ENCODE results near the gene ROR2. TPM values are rescaled to one million over a fixed set of nuclear protein-coding genes. Genes with fewer than 3 reads are reported as not detected.
"Not testable (repeated sequence)": the region's sequence is repeated elsewhere in the genome, so short reads cannot be mapped to it uniquely, and the experiment has no call there.

ROR2 gene
- total RNA-seq, 1 donor from 2014 or later, result 0.32 TPM

DNA sequence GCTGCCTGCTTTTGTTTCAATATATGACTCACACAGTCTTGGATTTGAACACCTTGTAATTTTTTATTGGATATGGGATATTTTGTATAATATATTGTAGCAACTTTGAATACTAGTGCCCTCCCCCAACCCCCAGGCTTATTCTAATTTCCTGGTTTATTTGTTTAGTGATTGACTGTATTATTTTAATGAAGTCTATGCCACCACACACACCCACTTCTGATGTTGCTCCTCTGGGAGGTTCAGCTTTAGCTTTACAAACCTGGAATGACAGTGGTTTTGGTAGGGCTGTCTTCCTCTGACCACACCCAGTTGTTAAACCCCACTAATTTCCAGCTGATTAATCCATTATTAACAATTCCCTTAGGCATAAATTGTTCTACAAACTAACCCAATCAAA, 320.3 kb downstream of the ROR2 start:
- intact Hi-C loops (cut with DNase I), result no loop called here
- Histone ChIP-seq H3K27me3 (no peaks in the 10 kb centered on the region), H3K4me3 (no peak overlapping the region), H3K36me3 (no peaks in the 10 kb centered on the region), H3K27ac (no peak overlapping the region), H3K9me3 (peaks cover 0 to 6% of the 10 kb centered on the region in 2 donors), H3K4me1 (no peaks in the 10 kb centered on the region)
- no peak for DNase-seq (ENCODE audit: low spot score in 2 of 2)
- TF ChIP-seq, protein P1, sequence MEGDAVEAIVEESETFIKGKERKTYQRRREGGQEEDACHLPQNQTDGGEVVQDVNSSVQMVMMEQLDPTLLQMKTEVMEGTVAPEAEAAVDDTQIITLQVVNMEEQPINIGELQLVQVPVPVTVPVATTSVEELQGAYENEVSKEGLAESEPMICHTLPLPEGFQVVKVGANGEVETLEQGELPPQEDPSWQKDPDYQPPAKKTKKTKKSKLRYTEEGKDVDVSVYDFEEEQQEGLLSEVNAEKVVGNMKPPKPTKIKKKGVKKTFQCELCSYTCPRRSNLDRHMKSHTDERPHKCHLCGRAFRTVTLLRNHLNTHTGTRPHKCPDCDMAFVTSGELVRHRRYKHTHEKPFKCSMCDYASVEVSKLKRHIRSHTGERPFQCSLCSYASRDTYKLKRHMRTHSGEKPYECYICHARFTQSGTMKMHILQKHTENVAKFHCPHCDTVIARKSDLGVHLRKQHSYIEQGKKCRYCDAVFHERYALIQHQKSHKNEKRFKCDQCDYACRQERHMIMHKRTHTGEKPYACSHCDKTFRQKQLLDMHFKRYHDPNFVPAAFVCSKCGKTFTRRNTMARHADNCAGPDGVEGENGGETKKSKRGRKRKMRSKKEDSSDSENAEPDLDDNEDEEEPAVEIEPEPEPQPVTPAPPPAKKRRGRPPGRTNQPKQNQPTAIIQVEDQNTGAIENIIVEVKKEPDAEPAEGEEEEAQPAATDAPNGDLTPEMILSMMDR (IDR thresholded peaks at IDR 0.05), result no peak

DNA sequence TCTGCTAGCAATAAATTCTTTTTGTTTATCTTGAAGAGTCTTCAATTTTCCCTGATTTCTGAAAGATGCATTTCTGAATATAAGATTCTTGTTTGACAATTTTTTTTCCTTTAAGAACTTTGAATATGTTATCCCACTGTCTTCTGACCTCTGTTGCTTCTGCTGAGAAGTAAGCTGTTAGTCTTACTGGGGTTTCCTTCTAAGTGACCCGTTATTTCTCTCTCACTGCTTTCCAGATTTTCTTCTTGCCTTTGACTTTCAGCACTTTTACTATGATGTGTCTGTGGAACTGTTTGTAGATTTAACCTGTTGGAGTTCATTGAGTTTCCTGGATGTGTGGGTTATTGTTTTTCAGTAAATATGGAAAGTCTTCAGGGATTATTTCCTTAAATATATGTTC, 321.1 kb downstream of the ROR2 start:
- H3K9me3 ChIP-seq, result peaks cover 0 to 6% of the 10 kb centered on the region in 2 donors
- H3K27me3 ChIP-seq, result no peaks in the 10 kb centered on the region
- no peak overlapping the region for H3K27ac ChIP-seq
- no peaks in the 10 kb centered on the region for H3K4me1 ChIP-seq
- TF ChIP-seq, protein P1 (IDR thresholded peaks at IDR 0.05), result no peak
- H3K4me3 ChIP-seq, result no peak overlapping the region
- DNase-seq (ENCODE audit: low spot score in 2 of 2), result no peak
- no peaks in the 10 kb centered on the region for H3K36me3 ChIP-seq
- intact Hi-C loops (cut with DNase I), result no loop called here

- H3K27ac ChIP-seq, result no peak overlapping the region
- TF ChIP-seq, protein P1 (IDR thresholded peaks at IDR 0.05), result no peak
- intact Hi-C loops (cut with DNase I), result no loop called here
- H3K27me3 ChIP-seq, result no peaks in the 10 kb centered on the region
- no peaks in the 10 kb centered on the region for H3K36me3 ChIP-seq
- H3K9me3 ChIP-seq, result peaks cover 0 to 6% of the 10 kb centered on the region in 2 donors
- H3K4me1 ChIP-seq, result no peaks in the 10 kb centered on the region
- no peak for DNase-seq (ENCODE audit: low spot score in 2 of 2)
- H3K4me3 ChIP-seq, result no peak overlapping the region
These were observed 324.7 kb downstream of the ROR2 start for GRCh38 chr9:91625331-91625730.

DNA sequence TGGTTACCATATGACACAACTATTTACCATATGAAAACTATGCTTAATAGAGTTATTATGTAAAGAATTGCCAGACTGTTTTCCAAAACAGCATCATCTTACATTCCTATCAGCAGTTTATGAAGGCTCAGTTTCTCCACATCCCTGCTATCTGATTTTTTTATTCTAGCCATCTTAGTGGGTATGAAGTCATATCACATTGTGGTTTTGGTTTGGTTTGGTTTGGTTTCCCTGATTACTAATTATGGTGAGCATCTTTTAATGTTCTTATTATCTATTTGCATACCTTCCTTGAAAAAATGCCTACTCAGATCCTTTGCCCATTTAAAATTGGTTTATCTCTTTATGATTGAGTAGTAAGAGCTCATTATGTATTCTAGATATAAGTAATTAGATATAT, 327.0 kb downstream of the ROR2 start:
- H3K36me3 ChIP-seq, result no peaks in the 10 kb centered on the region
- H3K27me3 ChIP-seq, result no peaks in the 10 kb centered on the region
- DNase-seq (ENCODE audit: low spot score in 2 of 2), result no peak
- no peak overlapping the region for H3K4me3 ChIP-seq
- no peaks in the 10 kb centered on the region for H3K4me1 ChIP-seq
- H3K27ac ChIP-seq, result no peak overlapping the region
- TF ChIP-seq, protein P1 (IDR thresholded peaks at IDR 0.05), result no peak
- no peaks in the 10 kb centered on the region for H3K9me3 ChIP-seq
- intact Hi-C loops (cut with DNase I), result no loop called here

GRCh38 chr9:91622121-91622520, 327.9 kb downstream of the ROR2 start:
- H3K27me3 ChIP-seq; H3K4me3 ChIP-seq; intact Hi-C loops (cut with DNase I); H3K27ac ChIP-seq; H3K36me3 ChIP-seq; H3K9me3 ChIP-seq; H3K4me1 ChIP-seq; DNase-seq (ENCODE audit: low spot score in 2 of 2): not testable (repeated sequence)

DNA sequence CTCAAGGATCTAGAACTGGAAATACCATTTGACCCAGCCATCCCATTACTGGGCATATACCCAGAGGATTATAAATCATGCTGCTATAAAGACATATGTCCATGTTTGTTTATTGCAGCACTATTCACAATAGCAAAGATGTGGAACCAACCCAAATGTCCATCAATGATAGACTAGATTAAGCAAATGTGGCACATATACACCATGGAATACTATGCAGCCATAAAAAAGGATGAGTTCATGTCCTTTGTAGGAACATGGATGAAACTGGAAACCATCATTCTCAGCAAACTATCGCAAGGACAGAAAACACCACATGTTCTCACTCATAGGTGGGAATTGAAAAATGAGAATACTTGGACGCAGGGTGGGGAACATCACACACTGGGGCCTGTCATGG, 336.0 kb downstream of the ROR2 start:
- H3K4me3 ChIP-seq; H3K36me3 ChIP-seq; H3K4me1 ChIP-seq; H3K27ac ChIP-seq; intact Hi-C loops (cut with DNase I); H3K27me3 ChIP-seq; H3K9me3 ChIP-seq; DNase-seq (ENCODE audit: low spot score in 2 of 2): not testable (repeated sequence)

GRCh38 chr9:91611582-91611981, 338.4 kb downstream of the ROR2 start:
- Histone ChIP-seq H3K9me3 (no peaks in the 10 kb centered on the region), H3K36me3 (no peaks in the 10 kb centered on the region), H3K27me3 (no peaks in the 10 kb centered on the region), H3K4me3 (no peak overlapping the region), H3K27ac (no peak overlapping the region), H3K4me1 (no peaks in the 10 kb centered on the region)
- DNase-seq (ENCODE audit: low spot score in 2 of 2), result no peak
- TF ChIP-seq, protein P1 (IDR thresholded peaks at IDR 0.05), result no peak
- intact Hi-C loops (cut with DNase I), result no loop called here

Data from ascending aorta (tissue), 2 donors.